ENCODE data around the gene PTGER3.

DNA sequence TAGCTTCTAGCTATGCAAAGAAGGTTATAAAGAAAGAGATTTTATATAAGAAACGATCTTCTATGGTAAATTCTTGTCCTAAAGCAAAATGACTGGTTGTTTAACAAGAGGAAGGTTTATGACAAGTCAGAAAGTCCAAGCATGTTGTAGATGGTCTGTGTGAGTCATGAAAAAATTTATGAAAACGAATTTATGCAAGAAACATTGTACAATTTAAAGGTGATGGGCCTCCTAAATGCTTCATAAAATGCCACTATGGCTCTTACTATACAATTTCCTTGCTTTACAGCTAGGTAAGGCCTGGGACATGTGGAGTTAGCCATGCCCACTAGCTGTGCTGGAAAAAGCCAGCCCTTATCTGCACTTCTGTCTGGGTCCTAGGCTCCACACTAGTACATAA lies 125.4 kb downstream of the PTGER3 start:
- no peak for TF ChIP-seq TEAD4 (IDR thresholded peaks at IDR 0.05)
- no peak for TF ChIP-seq EP300 (IDR thresholded peaks at IDR 0.05; ENCODE audit: borderline replicate concordance)
- no peak for TF ChIP-seq RAD21 (IDR thresholded peaks at IDR 0.05; ENCODE audit: low read depth)
- no peak for TF ChIP-seq EGR1 (IDR thresholded peaks at IDR 0.05)
- TF ChIP-seq ZBTB7A (IDR thresholded peaks at IDR 0.05; ENCODE audit: low read depth), result no peak
- TF ChIP-seq YY1 (IDR thresholded peaks at IDR 0.05; ENCODE audit: low read depth), result no peak
- no peak for TF ChIP-seq REST (IDR thresholded peaks at IDR 0.05; ENCODE audit: low read depth)
- no peak for TF ChIP-seq MAX (IDR thresholded peaks at IDR 0.05)
- no peak for TF ChIP-seq TAF1 (IDR thresholded peaks at IDR 0.05; ENCODE audit: low read depth)
- TF ChIP-seq TCF12 (IDR thresholded peaks at IDR 0.05; ENCODE audit: low read depth), result no peak
- no peak for TF ChIP-seq CEBPB (IDR thresholded peaks at IDR 0.05)
- TF ChIP-seq FOXM1 (IDR thresholded peaks at IDR 0.05; ENCODE audit: borderline replicate concordance, low read depth), result no peak

Data from Ishikawa (cell line).